GM23338 (cell line): ENCODE data around the gene RPL39L. TPM values are rescaled to one million over a fixed set of nuclear protein-coding genes. Genes with fewer than 3 reads are reported as not detected.

Source experiments
- ATAC-seq: fragments of 200-7000 bp; cut with Tn5 transposase; 3 replicates; pipeline ENCODE4 v1.9.1; 2020
- DNase-seq: peaks from one replicate; pipeline ENCODE4 v3.0.0-alpha.2; 2015; ENCODE audit warnings: low spot score
- H2AFZ ChIP-seq: fragments of 200-600 bp; sonication (generic); 2 replicates; pipeline ENCODE4 v1.8.0; 2016; ENCODE audit warnings: antibody characterized with exemption, mild to moderate bottlenecking, moderate library complexity
- H3F3A ChIP-seq: fragments of 200-600 bp; sonication (generic); replicated peaks from 2 replicates; pipeline ENCODE4 v1.8.0; 2017; ENCODE audit warnings: antibody characterized with exemption, mixed run types, low read depth
- H3K27ac ChIP-seq: fragments of 200-600 bp; sonication (generic); 2 replicates; pipeline ENCODE4 v1.6.1; 2016; ENCODE audit warnings: low read depth
- H3K27me3 ChIP-seq: fragments of 200-600 bp; sonication (generic); 2 replicates; pipeline ENCODE4 v1.8.0; 2016; ENCODE audit warnings: mild to moderate bottlenecking, mixed run types, moderate library complexity; ENCODE audit not compliant: insufficient read depth
- H3K36me3 ChIP-seq: fragments of 200-600 bp; sonication (generic); 2 replicates; pipeline ENCODE4 v1.8.0; 2016; ENCODE audit warnings: mild to moderate bottlenecking; ENCODE audit not compliant: insufficient read depth
- H3K4me1 ChIP-seq: fragments of 200-600 bp; sonication (generic); 2 replicates; pipeline ENCODE4 v1.8.0; 2016; ENCODE audit warnings: mild to moderate bottlenecking, moderate library complexity; ENCODE audit not compliant: insufficient read depth
- H3K4me2 ChIP-seq: fragments of 200-600 bp; sonication (generic); 2 replicates; pipeline ENCODE4 v1.7.1; 2017; ENCODE audit warnings: mixed run types
- H3K4me3 ChIP-seq: fragments of 200-600 bp; sonication (generic); 2 replicates; pipeline ENCODE4 v1.6.1; 2016; ENCODE audit warnings: mixed run types
- H3K79me2 ChIP-seq: fragments of 200-600 bp; sonication (generic); replicated peaks from 2 replicates; pipeline ENCODE4 v1.8.0; 2017; ENCODE audit warnings: mild to moderate bottlenecking; ENCODE audit not compliant: insufficient read depth
- H3K9me2 ChIP-seq: fragments of 200-600 bp; sonication (generic); 2 replicates; pipeline ENCODE4 v1.8.0; 2017; ENCODE audit not compliant: insufficient read depth
- H4K20me1 ChIP-seq: fragments of 200-600 bp; sonication (generic); replicated peaks from 2 replicates; pipeline ENCODE4 v1.8.0; 2017; ENCODE audit warnings: mild to moderate bottlenecking; ENCODE audit not compliant: insufficient read depth
- H3K27ac Mint-ChIP-seq: 2 replicates; pipeline ENCODE4 v1.8.0; 2020; ENCODE audit warnings: inconsistent platforms, mild to moderate bottlenecking, moderate library complexity, mixed read lengths
- H3K27me3 Mint-ChIP-seq: 3 replicates; pipeline ENCODE4 v1.8.0; 2022; ENCODE audit warnings: low read depth, mild to moderate bottlenecking, moderate library complexity, mixed read lengths, inconsistent platforms; ENCODE audit not compliant: insufficient read depth, poor library complexity
- H3K36me3 Mint-ChIP-seq: 3 replicates; pipeline ENCODE4 v1.8.0; 2021; ENCODE audit warnings: low read depth, mild to moderate bottlenecking, inconsistent platforms, moderate library complexity, mixed read lengths
- H3K4me1 Mint-ChIP-seq: 3 replicates; pipeline ENCODE4 v1.8.0; 2020; ENCODE audit warnings: mild to moderate bottlenecking, inconsistent platforms, mixed read lengths
- H3K4me3 Mint-ChIP-seq: 3 replicates; pipeline ENCODE4 v1.8.0; 2021; ENCODE audit warnings: moderate library complexity, mild to moderate bottlenecking, inconsistent platforms, mixed read lengths
- H3K9me3 Mint-ChIP-seq: 3 replicates; pipeline ENCODE4 v1.8.0; 2020; ENCODE audit warnings: moderate library complexity, mild to moderate bottlenecking, inconsistent platforms, mixed read lengths
- CREB1 ChIP-seq: fragments of 250-450 bp; sonication (Bioruptor Pico); IDR thresholded peaks from 2 replicates; pipeline ENCODE4 v1.5.0; 2020; ENCODE audit warnings: low read depth, mild to moderate bottlenecking, moderate library complexity
- CTCF ChIP-seq, 2 experiments: fragments of 200-600 bp in 1 of 2; sonication (generic) in 1 of 2; conservative IDR thresholded peaks; 2 replicates each; pipeline versions ENCODE4 v1.5.1 to v1.6.1; 2016 to 2017; ENCODE audit warnings: antibody characterized with exemption in 2 of 2, low read depth in 2 of 2, mild to moderate bottlenecking in 2 of 2, moderate library complexity in 1 of 2
- ETS1 ChIP-seq: IDR thresholded peaks from 2 replicates; pipeline ENCODE4 v1.6.1; 2016; ENCODE audit warnings: antibody characterized with exemption
- EZH2 ChIP-seq: fragments of 200-600 bp; sonication (generic); IDR thresholded peaks from one replicate; pipeline ENCODE4 v1.8.0; 2017; ENCODE audit warnings: antibody characterized with exemption, mild to moderate bottlenecking, low read depth; ENCODE audit not compliant: unreplicated experiment
- EZH2phosphoT487 ChIP-seq: fragments of 200-600 bp; sonication (generic); IDR thresholded peaks from one replicate; pipeline ENCODE4 v1.8.1; 2018; ENCODE audit warnings: antibody characterized with exemption; ENCODE audit not compliant: unreplicated experiment
- JUNB ChIP-seq: IDR thresholded peaks from one replicate; pipeline ENCODE4 v1.6.1; 2016; ENCODE audit warnings: antibody characterized with exemption; ENCODE audit not compliant: unreplicated experiment
- NANOG ChIP-seq: IDR thresholded peaks from 2 replicates; pipeline ENCODE4 v1.6.1; 2016; ENCODE audit warnings: antibody characterized with exemption, borderline replicate concordance
- POLR2AphosphoS5 ChIP-seq: IDR thresholded peaks from 2 replicates; pipeline ENCODE4 v1.6.1; 2016; ENCODE audit warnings: antibody characterized with exemption, low read depth
- REST ChIP-seq: IDR thresholded peaks from one replicate; pipeline ENCODE4 v1.6.1; 2018; ENCODE audit warnings: antibody characterized with exemption; ENCODE audit not compliant: unreplicated experiment
- STAT1 ChIP-seq: IDR thresholded peaks from one replicate; pipeline ENCODE4 v1.6.1; 2016; ENCODE audit warnings: antibody characterized with exemption; ENCODE audit not compliant: unreplicated experiment
- ZNF114 ChIP-seq: fragments of 250-450 bp; sonication (Bioruptor Pico); IDR thresholded peaks from 2 replicates; pipeline ENCODE4 v1.5.0; 2020; ENCODE audit warnings: mild to moderate bottlenecking, moderate library complexity
- ZNF331 ChIP-seq: fragments of 250-450 bp; sonication (Bioruptor Pico); IDR thresholded peaks from 2 replicates; pipeline ENCODE4 v1.5.0; 2020; ENCODE audit warnings: low read depth, mild to moderate bottlenecking, moderate library complexity
- polyA plus RNA-seq: library from polyadenylated mRNA; unstranded; fragments of >200 nt; fragmentation: Nextera tagmentation; extraction: Ambion mirVana; gene quantifications from 2 replicates; pipeline ENCODE4 v1.2.1, GENCODE V29; 2016
- total RNA-seq: library from RNA; depleted of rRNA; stranded (reverse); fragments of >200 nt; shearing (Covaris generic); gene quantifications from 2 replicates; pipeline ENCODE4 v1.2.3, GENCODE V29; 2014

RPL39L gene
- total and polyA plus RNA-seq, 2 experiments from 2014 or later = 70.6 to 155 TPM

- no peaks in the 10 kb centered on the region; the same call in 2 of the 3 replicates for H3K36me3 Mint-ChIP-seq
- no peak overlapping the region for H3K4me3 Mint-ChIP-seq
- no peaks in the 10 kb centered on the region; the same call in 2 of the 3 replicates for H3K9me3 Mint-ChIP-seq
- peaks cover 46% of the 10 kb centered on the region for H3K4me1 Mint-ChIP-seq
- H3K4me3 ChIP-seq = no peak overlapping the region
- H3K27ac ChIP-seq = peak overlapping the region; percentile 99
- H4K20me1 ChIP-seq = no peaks in the 10 kb centered on the region
- H3K9me2 ChIP-seq = peaks cover 41% of the 10 kb centered on the region
- H3K27ac Mint-ChIP-seq = no peak overlapping the region
- H3K36me3 ChIP-seq = no peaks in the 10 kb centered on the region
- peaks cover 48% of the 10 kb centered on the region for H3K4me1 ChIP-seq
- H3K27me3 ChIP-seq = no peaks in the 10 kb centered on the region
- no peak for DNase-seq
- H3K79me2 ChIP-seq = no peaks in the 10 kb centered on the region
- peak overlapping the region; percentile 31 for H3K4me2 ChIP-seq
- no peak; the same call in 2 of the 3 replicates for ATAC-seq
- no peak overlapping the region for H2AFZ ChIP-seq
- H3K27me3 Mint-ChIP-seq = no peaks in the 10 kb centered on the region
- TF ChIP-seq EZH2 (no peak), CTCF (conservative IDR thresholded peaks at IDR 0.05; ENCODE audit: low read depth in 2 of 2) (no peak), EZH2phosphoT487 (no peak), JUNB (no peak), NANOG (no peak), STAT1 (no peak), ETS1 (no peak), ZNF331 (CRISPR knock-in tag) (no peak), CREB1 (CRISPR knock-in tag) (no peak), POLR2AphosphoS5 (no peak)
- peaks cover 9% of the 10 kb centered on the region for H3F3A ChIP-seq
These were observed 47.6 kb upstream of the RPL39L start for GRCh38 chr3:187186801-187187421.

GRCh38 chr3:187186375-187186774, 47.1 kb upstream of the RPL39L start:
- H3K4me1 ChIP-seq = peaks cover 54% of the 10 kb centered on the region
- no peak overlapping the region for H2AFZ ChIP-seq
- H3K4me3 ChIP-seq = no peak overlapping the region
- Mint-ChIP-seq H3K36me3 (no peaks in the 10 kb centered on the region; the same call in 2 of the 3 replicates), H3K4me3 (no peak overlapping the region), H3K4me1 (peaks cover 52% of the 10 kb centered on the region), H3K27me3 (no peaks in the 10 kb centered on the region), H3K9me3 (no peaks in the 10 kb centered on the region; the same call in 2 of the 3 replicates), H3K27ac (no peak overlapping the region)
- peak overlapping the region; percentile 31 for H3K4me2 ChIP-seq
- H3K36me3 ChIP-seq = no peaks in the 10 kb centered on the region
- peak overlapping the region; percentile 99 for H3K27ac ChIP-seq
- H4K20me1 ChIP-seq = no peaks in the 10 kb centered on the region
- H3K27me3 ChIP-seq = no peaks in the 10 kb centered on the region
- peaks cover 4% of the 10 kb centered on the region; the same call in 1 of the 2 replicates for H3K79me2 ChIP-seq
- DNase-seq (no peak), ATAC-seq (no peak)
- H3F3A ChIP-seq = peaks cover 9% of the 10 kb centered on the region
- peaks cover 36% of the 10 kb centered on the region for H3K9me2 ChIP-seq
- TF ChIP-seq ETS1 (no peak), EZH2phosphoT487 (no peak), CREB1 (CRISPR knock-in tag) (no peak), EZH2 (no peak), POLR2AphosphoS5 (no peak), CTCF (conservative IDR thresholded peaks at IDR 0.05; ENCODE audit: low read depth in 2 of 2) (no peak), ZNF114 (no peak), REST (no peak)
